Measurements from ENCODE around the gene COL8A2.

The COL8A2 gene

GRCh38 chr1:36135796-36136195, 10.8 kb upstream of the COL8A2 start:
- no peak for DNase-seq (ENCODE audit: low read depth)

- DNase-seq (ENCODE audit: low read depth): no peak
Measured at GRCh38 chr1:36135330-36135667, 10.3 kb upstream of the COL8A2 start.

GRCh38 chr1:36134505-36135329, 9.7 kb upstream of the COL8A2 start:
- no peak for DNase-seq (ENCODE audit: low read depth)

- DNase-seq (ENCODE audit: low read depth): no peak
Measured at GRCh38 chr1:36134031-36134430, 9.0 kb upstream of the COL8A2 start.

GRCh38 chr1:36133484-36133883, 8.5 kb upstream of the COL8A2 start:
- peak; percentile 96 for DNase-seq (ENCODE audit: low read depth)

- no peak for DNase-seq (ENCODE audit: low read depth)
Measured at GRCh38 chr1:36132029-36132428, 7.0 kb upstream of the COL8A2 start.

- DNase-seq (ENCODE audit: low read depth): no peak
Measured at GRCh38 chr1:36128905-36129206, 3.8 kb upstream of the COL8A2 start.

GRCh38 chr1:36128126-36128904, 3.3 kb upstream of the COL8A2 start:
- DNase-seq (ENCODE audit: low read depth): no peak

- no peak for DNase-seq (ENCODE audit: low read depth)
Measured at GRCh38 chr1:36126797-36127500, 1.9 kb upstream of the COL8A2 start.

GRCh38 chr1:36126005-36126716, 1.1 kb upstream of the COL8A2 start:
- no peak for DNase-seq (ENCODE audit: low read depth)

- DNase-seq (ENCODE audit: low read depth): no peak
Measured at GRCh38 chr1:36124404-36125128, 456 bp downstream of the COL8A2 start.

GRCh38 chr1:36123356-36123755, 1.7 kb downstream of the COL8A2 start:
- no peak for DNase-seq (ENCODE audit: low read depth)

- DNase-seq (ENCODE audit: low read depth): no peak
Measured at GRCh38 chr1:36122062-36123030, 2.7 kb downstream of the COL8A2 start.

GRCh38 chr1:36119456-36119855, 5.6 kb downstream of the COL8A2 start:
- no peak for DNase-seq (ENCODE audit: low read depth)

- DNase-seq (ENCODE audit: low read depth): no peak
Measured at GRCh38 chr1:36118447-36119204, 6.4 kb downstream of the COL8A2 start.

GRCh38 chr1:36116901-36117300, 8.1 kb downstream of the COL8A2 start:
- no peak for DNase-seq (ENCODE audit: low read depth)

- DNase-seq (ENCODE audit: low read depth): no peak
Measured at GRCh38 chr1:36115931-36116330, 9.1 kb downstream of the COL8A2 start.

GRCh38 chr1:36115200-36115669, 9.8 kb downstream of the COL8A2 start:
- peak; percentile 84 for DNase-seq (ENCODE audit: low read depth)

GRCh38 chr1:36114371-36114770, 10.7 kb downstream of the COL8A2 start:
- no peak for DNase-seq (ENCODE audit: low read depth)

- DNase-seq (ENCODE audit: low read depth): no peak
Measured at GRCh38 chr1:36112823-36113222, 12.2 kb downstream of the COL8A2 start.
